ENCODE data around the gene PTPRM. TPM values are rescaled to one million over a fixed set of nuclear protein-coding genes. Genes with fewer than 3 reads are reported as not detected.

Gene PTPRM
- polyA plus RNA-seq, 1 of the 3 experiments (the other 2 are of a cell fraction) = 16.0 TPM

DNA sequence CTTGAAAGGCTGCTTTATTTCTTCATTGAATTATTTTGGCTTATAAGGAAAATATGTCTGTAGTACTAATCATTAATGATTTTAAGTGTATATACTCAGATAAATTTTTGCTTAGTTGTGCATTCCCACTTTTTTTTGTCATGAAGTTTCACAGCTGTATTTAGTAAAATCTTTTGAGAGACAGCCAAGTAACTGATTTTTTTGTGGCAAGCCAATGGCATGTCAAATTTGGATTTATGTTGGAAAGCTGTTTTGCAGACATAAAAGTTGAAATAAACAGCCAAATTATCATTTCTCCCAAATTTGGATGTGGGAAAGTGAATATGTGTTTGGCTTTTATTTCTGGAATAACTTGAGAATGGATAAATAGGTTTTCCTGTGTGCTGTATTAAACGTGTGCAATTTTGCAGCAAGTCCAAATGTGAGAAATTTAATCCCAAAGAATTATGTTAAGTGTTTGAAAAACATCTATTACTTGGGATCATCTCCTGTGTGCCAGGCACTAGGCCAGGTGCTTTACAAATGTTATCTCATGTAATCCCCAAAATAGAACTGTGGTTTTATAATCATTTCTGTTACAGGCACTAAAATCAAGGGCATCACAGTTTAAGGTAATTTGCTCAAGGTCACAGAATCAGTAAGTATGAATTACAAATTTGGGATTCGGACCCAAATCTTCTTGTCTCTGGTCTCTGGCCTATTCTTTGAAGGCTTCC, 160.4 kb downstream of the PTPRM start:
- TF ChIP-seq, protein P1, sequence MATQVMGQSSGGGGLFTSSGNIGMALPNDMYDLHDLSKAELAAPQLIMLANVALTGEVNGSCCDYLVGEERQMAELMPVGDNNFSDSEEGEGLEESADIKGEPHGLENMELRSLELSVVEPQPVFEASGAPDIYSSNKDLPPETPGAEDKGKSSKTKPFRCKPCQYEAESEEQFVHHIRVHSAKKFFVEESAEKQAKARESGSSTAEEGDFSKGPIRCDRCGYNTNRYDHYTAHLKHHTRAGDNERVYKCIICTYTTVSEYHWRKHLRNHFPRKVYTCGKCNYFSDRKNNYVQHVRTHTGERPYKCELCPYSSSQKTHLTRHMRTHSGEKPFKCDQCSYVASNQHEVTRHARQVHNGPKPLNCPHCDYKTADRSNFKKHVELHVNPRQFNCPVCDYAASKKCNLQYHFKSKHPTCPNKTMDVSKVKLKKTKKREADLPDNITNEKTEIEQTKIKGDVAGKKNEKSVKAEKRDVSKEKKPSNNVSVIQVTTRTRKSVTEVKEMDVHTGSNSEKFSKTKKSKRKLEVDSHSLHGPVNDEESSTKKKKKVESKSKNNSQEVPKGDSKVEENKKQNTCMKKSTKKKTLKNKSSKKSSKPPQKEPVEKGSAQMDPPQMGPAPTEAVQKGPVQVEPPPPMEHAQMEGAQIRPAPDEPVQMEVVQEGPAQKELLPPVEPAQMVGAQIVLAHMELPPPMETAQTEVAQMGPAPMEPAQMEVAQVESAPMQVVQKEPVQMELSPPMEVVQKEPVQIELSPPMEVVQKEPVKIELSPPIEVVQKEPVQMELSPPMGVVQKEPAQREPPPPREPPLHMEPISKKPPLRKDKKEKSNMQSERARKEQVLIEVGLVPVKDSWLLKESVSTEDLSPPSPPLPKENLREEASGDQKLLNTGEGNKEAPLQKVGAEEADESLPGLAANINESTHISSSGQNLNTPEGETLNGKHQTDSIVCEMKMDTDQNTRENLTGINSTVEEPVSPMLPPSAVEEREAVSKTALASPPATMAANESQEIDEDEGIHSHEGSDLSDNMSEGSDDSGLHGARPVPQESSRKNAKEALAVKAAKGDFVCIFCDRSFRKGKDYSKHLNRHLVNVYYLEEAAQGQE (IDR thresholded peaks at IDR 0.05; ENCODE audit: low read depth, low read length) = no peak
- TF ChIP-seq YY1 (IDR thresholded peaks at IDR 0.05; ENCODE audit: low read depth) = no peak
- no peak for TF ChIP-seq SIN3A (IDR thresholded peaks at IDR 0.05; ENCODE audit: borderline replicate concordance, low read depth, low read length)
- TF ChIP-seq NRF1 (IDR thresholded peaks at IDR 0.05; ENCODE audit: low read depth, low read length) = no peak
- H4K20me1 ChIP-seq (ENCODE audit: insufficient read depth) = no peaks in the 10 kb centered on the region
- no peak overlapping the region for H3K4me2 ChIP-seq
- H3K27ac ChIP-seq (ENCODE audit: low read depth in 2 of 2, low read length in 1 of 2) = no peak overlapping the region
- H3K9me3 ChIP-seq = no peaks in the 10 kb centered on the region
- no peaks in the 10 kb centered on the region for H3K79me2 ChIP-seq (ENCODE audit: insufficient read depth)
- no peaks in the 10 kb centered on the region for H3K27me3 ChIP-seq (ENCODE audit: insufficient read depth)
- H3K9me2 ChIP-seq = no peaks in the 10 kb centered on the region
- CTCF ChIA-PET = interaction anchor here (1.0 kb wide), 1 partner anchor 22 kb away, joined by 4 read pairs; no protein-coding TSS in a partner anchor
- H3K4me1 ChIP-seq (ENCODE audit: control insufficient read depth in 1 of 2, insufficient read depth in 2 of 2, low read depth in 1 of 2, low read length in 1 of 2) = peaks cover 0 to 3% of the 10 kb centered on the region in 2 experiments; a peak in 1 of 4 replicates
- POLR2A ChIA-PET = no interaction called here
- H2AFZ ChIP-seq (ENCODE audit: low read depth) = no peak overlapping the region
- no peaks in the 10 kb centered on the region for H3F3A ChIP-seq (replicated peaks; ENCODE audit: insufficient read depth)
- no peak overlapping the region for H3K4me3 ChIP-seq (ENCODE audit: low read depth in 2 of 2, low read length in 1 of 2)
- H3K9ac ChIP-seq = no peak overlapping the region
- 28% methylated on average over 2 of the region's 2 CpGs for WGBS (ENCODE audit: low lambda C conversion rate)
- no peaks in the 10 kb centered on the region for H3K36me3 ChIP-seq (replicated peaks in 1 of 2; ENCODE audit: control insufficient read depth in 1 of 2, insufficient read depth in 2 of 2, low read length in 1 of 2)
- DNase-seq = no peak

DNA sequence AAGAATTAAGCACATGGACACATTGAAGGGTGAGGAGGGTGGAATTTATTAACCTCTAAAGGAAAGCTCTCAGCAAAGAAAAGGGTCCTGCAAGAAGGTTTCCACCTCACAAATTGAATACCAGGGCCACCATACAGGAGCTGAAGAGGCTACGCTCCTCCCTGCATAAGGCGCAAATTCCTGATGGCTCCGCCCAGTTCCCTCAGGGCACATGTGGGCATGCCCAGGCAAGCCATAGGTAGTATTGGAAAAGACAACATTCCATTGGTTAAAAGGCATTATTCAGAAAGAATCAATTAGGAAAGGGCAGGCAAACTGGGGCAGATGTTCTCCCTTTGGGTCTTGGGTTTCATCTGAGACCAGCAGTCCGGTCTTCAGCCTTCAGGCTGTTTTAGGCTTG, 161.2 kb downstream of the PTPRM start:
- Histone ChIP-seq H3K9ac (no peak overlapping the region), H4K20me1 (ENCODE audit: insufficient read depth) (no peaks in the 10 kb centered on the region), H3K4me2 (no peak overlapping the region), H3K4me1 (ENCODE audit: control insufficient read depth in 1 of 2, insufficient read depth in 2 of 2, low read depth in 1 of 2, low read length in 1 of 2) (peaks cover 0 to 3% of the 10 kb centered on the region in 2 experiments; a peak in 1 of 4 replicates), H2AFZ (ENCODE audit: low read depth) (no peak overlapping the region), H3K4me3 (ENCODE audit: low read depth in 2 of 2, low read length in 1 of 2) (no peak overlapping the region), H3K79me2 (ENCODE audit: insufficient read depth) (no peaks in the 10 kb centered on the region), H3K27me3 (ENCODE audit: insufficient read depth) (no peaks in the 10 kb centered on the region), H3K27ac (ENCODE audit: low read depth in 2 of 2, low read length in 1 of 2) (no peak overlapping the region), H3K9me2 (no peaks in the 10 kb centered on the region), H3K36me3 (replicated peaks in 1 of 2; ENCODE audit: control insufficient read depth in 1 of 2, insufficient read depth in 2 of 2, low read length in 1 of 2) (no peaks in the 10 kb centered on the region), H3F3A (replicated peaks; ENCODE audit: insufficient read depth) (no peaks in the 10 kb centered on the region), H3K9me3 (no peaks in the 10 kb centered on the region)
- ChIA-PET CTCF (interaction anchor here (0.6 to 1.0 kb wide), 3 partner anchors 40 to 1788 kb away, joined by 3 to 4 read pairs (median 3); no protein-coding TSS in a partner anchor), POLR2A (interaction anchor here (0.6 kb wide), 1 partner anchor 892 kb away, joined by 3 read pairs; no protein-coding TSS in a partner anchor)
- DNase-seq = no peak
- WGBS (ENCODE audit: low lambda C conversion rate) = 70% methylated on average over 4 of the region's 4 CpGs
- TF ChIP-seq, protein P2, sequence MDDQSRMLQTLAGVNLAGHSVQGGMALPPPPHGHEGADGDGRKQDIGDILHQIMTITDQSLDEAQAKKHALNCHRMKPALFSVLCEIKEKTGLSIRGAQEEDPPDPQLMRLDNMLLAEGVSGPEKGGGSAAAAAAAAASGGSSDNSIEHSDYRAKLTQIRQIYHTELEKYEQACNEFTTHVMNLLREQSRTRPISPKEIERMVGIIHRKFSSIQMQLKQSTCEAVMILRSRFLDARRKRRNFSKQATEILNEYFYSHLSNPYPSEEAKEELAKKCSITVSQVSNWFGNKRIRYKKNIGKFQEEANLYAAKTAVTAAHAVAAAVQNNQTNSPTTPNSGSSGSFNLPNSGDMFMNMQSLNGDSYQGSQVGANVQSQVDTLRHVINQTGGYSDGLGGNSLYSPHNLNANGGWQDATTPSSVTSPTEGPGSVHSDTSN (IDR thresholded peaks at IDR 0.05) = no peak
- TF ChIP-seq JUND (IDR thresholded peaks at IDR 0.05) (no peak), ELF1 (IDR thresholded peaks at IDR 0.05) (no peak), RXRA (IDR thresholded peaks at IDR 0.05; ENCODE audit: borderline replicate concordance, low read depth) (no peak), GABPA (IDR thresholded peaks at IDR 0.05; ENCODE audit: low read depth) (no peak), RAD21 (IDR thresholded peaks at IDR 0.05; ENCODE audit: low read length) (no peak), NRF1 (IDR thresholded peaks at IDR 0.05; ENCODE audit: low read depth, low read length) (no peak), NFIC (IDR thresholded peaks at IDR 0.05; ENCODE audit: borderline replicate concordance) (no peak), TEAD4 (IDR thresholded peaks at IDR 0.05; ENCODE audit: borderline replicate concordance, insufficient read depth) (no peak), MXI1 (IDR thresholded peaks at IDR 0.05; ENCODE audit: low read depth, low read length) (no peak), YY1 (IDR thresholded peaks at IDR 0.05; ENCODE audit: low read depth) (no peak)
- TF ChIP-seq, protein P3, sequence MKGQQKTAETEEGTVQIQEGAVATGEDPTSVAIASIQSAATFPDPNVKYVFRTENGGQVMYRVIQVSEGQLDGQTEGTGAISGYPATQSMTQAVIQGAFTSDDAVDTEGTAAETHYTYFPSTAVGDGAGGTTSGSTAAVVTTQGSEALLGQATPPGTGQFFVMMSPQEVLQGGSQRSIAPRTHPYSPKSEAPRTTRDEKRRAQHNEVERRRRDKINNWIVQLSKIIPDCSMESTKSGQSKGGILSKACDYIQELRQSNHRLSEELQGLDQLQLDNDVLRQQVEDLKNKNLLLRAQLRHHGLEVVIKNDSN (IDR thresholded peaks at IDR 0.05; ENCODE audit: borderline replicate concordance, low read depth) = no peak
- TF ChIP-seq, protein P4, sequence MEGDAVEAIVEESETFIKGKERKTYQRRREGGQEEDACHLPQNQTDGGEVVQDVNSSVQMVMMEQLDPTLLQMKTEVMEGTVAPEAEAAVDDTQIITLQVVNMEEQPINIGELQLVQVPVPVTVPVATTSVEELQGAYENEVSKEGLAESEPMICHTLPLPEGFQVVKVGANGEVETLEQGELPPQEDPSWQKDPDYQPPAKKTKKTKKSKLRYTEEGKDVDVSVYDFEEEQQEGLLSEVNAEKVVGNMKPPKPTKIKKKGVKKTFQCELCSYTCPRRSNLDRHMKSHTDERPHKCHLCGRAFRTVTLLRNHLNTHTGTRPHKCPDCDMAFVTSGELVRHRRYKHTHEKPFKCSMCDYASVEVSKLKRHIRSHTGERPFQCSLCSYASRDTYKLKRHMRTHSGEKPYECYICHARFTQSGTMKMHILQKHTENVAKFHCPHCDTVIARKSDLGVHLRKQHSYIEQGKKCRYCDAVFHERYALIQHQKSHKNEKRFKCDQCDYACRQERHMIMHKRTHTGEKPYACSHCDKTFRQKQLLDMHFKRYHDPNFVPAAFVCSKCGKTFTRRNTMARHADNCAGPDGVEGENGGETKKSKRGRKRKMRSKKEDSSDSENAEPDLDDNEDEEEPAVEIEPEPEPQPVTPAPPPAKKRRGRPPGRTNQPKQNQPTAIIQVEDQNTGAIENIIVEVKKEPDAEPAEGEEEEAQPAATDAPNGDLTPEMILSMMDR (IDR thresholded peaks at IDR 0.05) = no peak
- TF ChIP-seq, protein P5, sequence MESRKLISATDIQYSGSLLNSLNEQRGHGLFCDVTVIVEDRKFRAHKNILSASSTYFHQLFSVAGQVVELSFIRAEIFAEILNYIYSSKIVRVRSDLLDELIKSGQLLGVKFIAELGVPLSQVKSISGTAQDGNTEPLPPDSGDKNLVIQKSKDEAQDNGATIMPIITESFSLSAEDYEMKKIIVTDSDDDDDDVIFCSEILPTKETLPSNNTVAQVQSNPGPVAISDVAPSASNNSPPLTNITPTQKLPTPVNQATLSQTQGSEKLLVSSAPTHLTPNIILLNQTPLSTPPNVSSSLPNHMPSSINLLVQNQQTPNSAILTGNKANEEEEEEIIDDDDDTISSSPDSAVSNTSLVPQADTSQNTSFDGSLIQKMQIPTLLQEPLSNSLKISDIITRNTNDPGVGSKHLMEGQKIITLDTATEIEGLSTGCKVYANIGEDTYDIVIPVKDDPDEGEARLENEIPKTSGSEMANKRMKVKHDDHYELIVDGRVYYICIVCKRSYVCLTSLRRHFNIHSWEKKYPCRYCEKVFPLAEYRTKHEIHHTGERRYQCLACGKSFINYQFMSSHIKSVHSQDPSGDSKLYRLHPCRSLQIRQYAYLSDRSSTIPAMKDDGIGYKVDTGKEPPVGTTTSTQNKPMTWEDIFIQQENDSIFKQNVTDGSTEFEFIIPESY (IDR thresholded peaks at IDR 0.05; ENCODE audit: borderline replicate concordance, low read depth) = no peak
